Colonic mucosa (tissue), 4 donors: ENCODE measurements around the gene TRIM7. TPM values are rescaled to one million over a fixed set of nuclear protein-coding genes. Genes with fewer than 3 reads are reported as not detected.

Experiments
- DNase-seq: peaks from one replicate; pipeline ENCODE4 v3.0.0-alpha.2; 2020
- H3K27ac ChIP-seq: fragments of 200-600 bp; one replicate; pipeline ENCODE4 v1.8.0; 2021
- H3K27me3 ChIP-seq: fragments of 200-600 bp; one replicate; pipeline ENCODE4 v1.8.0; 2021
- H3K36me3 ChIP-seq: fragments of 200-600 bp; one replicate; pipeline ENCODE4 v1.8.0; 2021
- H3K4me1 ChIP-seq: fragments of 200-600 bp; one replicate; pipeline ENCODE4 v1.8.0; 2021; ENCODE audit warnings: mild to moderate bottlenecking
- H3K4me3 ChIP-seq: fragments of 200-600 bp; one replicate; pipeline ENCODE4 v1.8.0; 2021
- H3K9ac ChIP-seq, 2 donors: one replicate each; pipeline ENCODE4 v1.7.0; 2013; ENCODE audit warnings: control low read depth in 2 of 2, low read depth in 2 of 2, low read length in 2 of 2
- H3K9me3 ChIP-seq: fragments of 200-600 bp; one replicate; pipeline ENCODE4 v1.8.0; 2021
- intact Hi-C: fragments of 100-400 bp; cut with DNase I; formaldehyde crosslinking; loops from one replicate; pipeline ENCODE4 v1.14.1; 2022
- total RNA-seq, 2 donors: library from RNA; stranded (reverse); fragmentation: NEBNext Ultra II Directional in 1 of 2; extraction: Animal tissue kit (Norgen Biotek cat#: 25700) in 1 of 2; gene quantifications; one replicate each; pipeline ENCODE4 v1.2.1, GENCODE V29; 2021
- TF ChIP-seq, protein P1 (sequence below): fragments of 200-600 bp; IDR thresholded peaks from one replicate; pipeline ENCODE4 v1.8.0; 2022; ENCODE audit warnings: antibody characterized with exemption, mild to moderate bottlenecking
- donor health status: healthy.
- donor health status: DM: no; HTN: no; CAD: no.
- donor health status: DM: no; HTN: no; CAD: no.

TRIM7 gene
- total RNA-seq, 2 donors from 2014 or later: 6.8 to 8.7 TPM

DNA sequence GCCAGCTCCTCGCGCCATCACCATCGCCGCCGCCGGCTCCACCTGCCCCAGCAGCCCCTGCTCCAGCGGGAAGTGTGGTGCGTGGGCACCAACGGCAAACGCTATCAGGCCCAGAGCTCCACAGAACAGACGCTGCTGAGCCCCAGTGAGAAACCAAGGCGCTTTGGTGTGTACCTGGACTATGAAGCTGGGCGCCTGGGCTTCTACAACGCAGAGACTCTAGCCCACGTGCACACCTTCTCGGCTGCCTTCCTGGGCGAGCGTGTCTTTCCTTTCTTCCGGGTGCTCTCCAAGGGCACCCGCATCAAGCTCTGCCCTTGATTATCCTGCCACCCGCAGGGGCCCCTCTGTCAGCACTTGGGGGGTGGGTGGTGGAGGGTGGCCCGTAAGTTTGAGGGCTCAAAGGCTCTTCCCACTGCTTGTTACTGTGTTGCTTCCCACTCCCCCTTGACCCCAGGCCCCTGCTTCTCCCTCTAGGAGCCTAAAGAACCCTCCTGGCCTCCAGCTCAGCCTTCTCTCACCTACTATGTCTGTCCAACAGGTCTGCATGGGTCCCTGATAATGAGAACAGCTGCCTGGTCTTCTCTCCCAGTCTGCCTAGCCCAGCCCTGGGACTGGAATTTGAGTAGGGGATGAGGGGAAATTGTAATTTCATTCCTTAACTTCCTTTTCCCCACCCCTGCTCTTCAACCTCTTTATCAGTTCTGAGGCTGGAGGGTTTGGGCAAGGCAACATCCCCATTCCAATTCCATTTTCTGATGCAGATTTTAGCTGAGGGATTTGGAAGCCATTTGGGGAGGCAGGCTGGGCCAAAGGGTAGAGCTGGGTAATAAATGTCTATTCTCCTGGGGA, 29.7 kb upstream of the TRIM7 start:
- Histone ChIP-seq H3K9ac (no peak overlapping the region), H3K9me3 (no peaks in the 10 kb centered on the region), H3K27ac (no peak overlapping the region), H3K27me3 (no peaks in the 10 kb centered on the region), H3K4me1 (no peaks in the 10 kb centered on the region), H3K4me3 (no peak overlapping the region), H3K36me3 (peaks cover 28% of the 10 kb centered on the region)
- no peak for DNase-seq
- intact Hi-C loops: no loop called here
- TF ChIP-seq, protein P1, sequence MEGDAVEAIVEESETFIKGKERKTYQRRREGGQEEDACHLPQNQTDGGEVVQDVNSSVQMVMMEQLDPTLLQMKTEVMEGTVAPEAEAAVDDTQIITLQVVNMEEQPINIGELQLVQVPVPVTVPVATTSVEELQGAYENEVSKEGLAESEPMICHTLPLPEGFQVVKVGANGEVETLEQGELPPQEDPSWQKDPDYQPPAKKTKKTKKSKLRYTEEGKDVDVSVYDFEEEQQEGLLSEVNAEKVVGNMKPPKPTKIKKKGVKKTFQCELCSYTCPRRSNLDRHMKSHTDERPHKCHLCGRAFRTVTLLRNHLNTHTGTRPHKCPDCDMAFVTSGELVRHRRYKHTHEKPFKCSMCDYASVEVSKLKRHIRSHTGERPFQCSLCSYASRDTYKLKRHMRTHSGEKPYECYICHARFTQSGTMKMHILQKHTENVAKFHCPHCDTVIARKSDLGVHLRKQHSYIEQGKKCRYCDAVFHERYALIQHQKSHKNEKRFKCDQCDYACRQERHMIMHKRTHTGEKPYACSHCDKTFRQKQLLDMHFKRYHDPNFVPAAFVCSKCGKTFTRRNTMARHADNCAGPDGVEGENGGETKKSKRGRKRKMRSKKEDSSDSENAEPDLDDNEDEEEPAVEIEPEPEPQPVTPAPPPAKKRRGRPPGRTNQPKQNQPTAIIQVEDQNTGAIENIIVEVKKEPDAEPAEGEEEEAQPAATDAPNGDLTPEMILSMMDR: no peak

GRCh38 chr5:181233801-181234454, 28.9 kb upstream of the TRIM7 start:
- no peak for DNase-seq
- peaks cover 21% of the 10 kb centered on the region for H3K36me3 ChIP-seq
- H3K4me1 ChIP-seq: no peaks in the 10 kb centered on the region
- no peak overlapping the region for H3K4me3 ChIP-seq
- no peaks in the 10 kb centered on the region for H3K27me3 ChIP-seq
- TF ChIP-seq, protein P1: no peak
- H3K27ac ChIP-seq: no peak overlapping the region
- H3K9ac ChIP-seq: no peak overlapping the region
- intact Hi-C loops: no loop called here
- no peaks in the 10 kb centered on the region for H3K9me3 ChIP-seq

DNA sequence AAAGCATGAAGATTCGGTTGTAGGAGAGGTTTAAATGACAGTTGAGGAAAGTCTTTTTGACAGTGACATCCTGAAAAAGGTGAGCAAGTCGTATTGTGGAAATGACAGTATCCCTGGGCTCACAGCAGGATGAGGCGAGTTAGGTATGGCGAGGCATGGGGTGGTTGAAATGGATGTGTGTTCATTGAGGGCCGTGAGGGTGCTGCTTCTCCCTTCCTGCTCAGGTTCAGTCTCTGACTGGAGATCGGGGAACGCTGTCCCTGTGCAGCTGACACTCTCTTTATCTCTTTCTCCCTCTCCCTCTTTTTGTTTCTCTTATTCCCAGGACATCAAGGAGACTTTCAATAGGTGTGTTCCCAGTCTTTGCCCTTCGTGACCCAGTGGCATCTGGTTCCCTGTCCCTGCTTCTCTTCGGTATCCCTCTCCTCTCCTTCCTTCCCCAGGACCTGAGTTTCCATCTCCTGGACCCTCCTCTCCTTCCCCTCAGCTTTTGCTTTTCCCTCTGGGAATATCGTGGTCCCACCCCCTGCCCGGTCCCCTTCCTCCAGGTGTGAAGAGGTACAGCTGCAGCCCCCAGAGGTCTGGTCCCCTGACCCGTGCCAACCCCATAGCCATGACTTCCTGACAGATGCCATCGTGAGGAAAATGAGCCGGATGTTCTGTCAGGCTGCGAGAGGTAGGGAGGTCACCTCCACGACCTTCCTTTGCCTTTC, 28.2 kb upstream of the TRIM7 start:
- Histone ChIP-seq H3K4me1 (no peaks in the 10 kb centered on the region), H3K27me3 (no peaks in the 10 kb centered on the region), H3K27ac (no peak overlapping the region), H3K9me3 (no peaks in the 10 kb centered on the region), H3K36me3 (peaks cover 19% of the 10 kb centered on the region), H3K4me3 (no peak overlapping the region), H3K9ac (no peak overlapping the region)
- DNase-seq: no peak
- intact Hi-C loops: no loop called here
- TF ChIP-seq, protein P1: no peak

DNA sequence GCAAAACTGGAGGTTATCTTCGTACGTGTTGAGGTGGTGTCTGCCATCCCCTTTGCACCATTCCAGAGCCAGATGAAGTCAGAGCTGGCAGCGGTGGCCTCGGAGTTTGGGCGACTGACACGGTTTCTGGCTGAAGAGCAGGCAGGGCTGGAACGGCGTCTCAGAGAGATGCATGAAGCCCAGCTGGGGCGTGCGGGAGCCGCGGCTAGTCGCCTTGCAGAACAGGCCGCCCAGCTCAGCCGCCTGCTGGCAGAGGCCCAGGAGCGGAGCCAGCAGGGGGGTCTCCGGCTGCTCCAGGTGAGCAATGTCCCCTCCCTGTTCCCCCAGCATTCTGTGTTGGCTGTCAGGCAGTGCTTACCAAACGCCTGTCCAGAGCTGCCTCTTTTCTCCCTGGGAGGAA, 27.6 kb upstream of the TRIM7 start:
- Histone ChIP-seq H3K9ac (no peak overlapping the region), H3K4me3 (no peak overlapping the region), H3K27me3 (no peaks in the 10 kb centered on the region), H3K36me3 (peaks cover 13% of the 10 kb centered on the region), H3K9me3 (no peaks in the 10 kb centered on the region), H3K27ac (no peak overlapping the region), H3K4me1 (no peaks in the 10 kb centered on the region)
- intact Hi-C loops: no loop called here
- TF ChIP-seq, protein P1: no peak
- DNase-seq: no peak

- Histone ChIP-seq H3K9me3 (no peaks in the 10 kb centered on the region), H3K27ac (no peak overlapping the region), H3K4me3 (no peak overlapping the region), H3K9ac (no peak overlapping the region), H3K36me3 (peaks cover 1% of the 10 kb centered on the region), H3K4me1 (no peaks in the 10 kb centered on the region), H3K27me3 (no peaks in the 10 kb centered on the region)
- TF ChIP-seq, protein P1: no peak
- intact Hi-C loops: no loop called here
- no peak for DNase-seq
Measured at GRCh38 chr5:181231432-181231831, 26.4 kb upstream of the TRIM7 start.
